IMR-90 (cell line): ENCODE results near the gene LIN37. TPM values are rescaled to one million over a fixed set of nuclear protein-coding genes. Genes with fewer than 3 reads are reported as not detected.

Source experiments
- ATAC-seq: fragments of 200-7000 bp; cut with Tn5 transposase; 2 replicates; pipeline ENCODE4 v1.9.1; 2020; ENCODE audit warnings: low read depth, mild to moderate bottlenecking, moderate library complexity
- BruUV-seq: library from RNA; stranded (reverse); fragments of 400-500 nt; replicated peaks from 2 replicates; lab custom pipeline; 2021; lab: Mats Ljungman, UMichigan
- CTCF ChIA-PET: fragments of 300-600 bp; formaldehyde crosslinking; extraction: SDS; loops from one replicate; lab custom pipeline; 2021; ENCODE audit warnings: antibody characterized with exemption; lab: Yijun Ruan, JAX
- POLR2A ChIA-PET: fragments of 300-600 bp; sonication (Branson Sonifier 250); formaldehyde crosslinking; loops from one replicate; lab custom pipeline; 2022; ENCODE audit warnings: antibody characterized with exemption; ENCODE audit not compliant: unreplicated experiment; lab: Charles Lee
- DNase-seq: peaks from one replicate; pipeline ENCODE4 v3.0.0; 2013
- H2AFZ ChIP-seq: replicated peaks from 2 replicates; pipeline ENCODE3; 2013; ENCODE audit warnings: low read length, mild to moderate bottlenecking; ENCODE audit not compliant: poor library complexity
- H2AK5ac ChIP-seq: 2 replicates; pipeline ENCODE4 v1.6.1; 2013; ENCODE audit warnings: low read depth, low read length, inconsistent platforms
- H2AK9ac ChIP-seq: replicated peaks from 2 replicates; pipeline ENCODE3; 2013; ENCODE audit warnings: mild to moderate bottlenecking, low read depth, low read length, moderate library complexity; ENCODE audit not compliant: poor library complexity
- H2BK120ac ChIP-seq: 2 replicates; pipeline ENCODE4 v1.6.1; 2013; ENCODE audit warnings: low read depth, low read length, inconsistent platforms
- H2BK15ac ChIP-seq: 3 replicates; pipeline ENCODE4 v1.6.1; 2013; ENCODE audit warnings: low read depth, low read length, inconsistent platforms
- H2BK20ac ChIP-seq: 2 replicates; pipeline ENCODE4 v1.6.1; 2013; ENCODE audit warnings: low read depth, mild to moderate bottlenecking, inconsistent platforms, low read length, moderate library complexity
- H2BK5ac ChIP-seq: 2 replicates; pipeline ENCODE4 v1.6.1; 2013; ENCODE audit warnings: mild to moderate bottlenecking, low read depth, low read length, inconsistent platforms; ENCODE audit not compliant: poor library complexity, severe bottlenecking
- H3K14ac ChIP-seq: replicated peaks from 2 replicates; pipeline ENCODE4 v1.6.1; 2013; ENCODE audit warnings: low read depth, low read length, inconsistent platforms
- H3K18ac ChIP-seq: 2 replicates; pipeline ENCODE4 v1.6.1; 2013; ENCODE audit warnings: low read depth, low read length, control low read depth
- H3K23ac ChIP-seq: 2 replicates; pipeline ENCODE4 v1.6.1; 2013; ENCODE audit warnings: low read depth, low read length, inconsistent platforms
- H3K27ac ChIP-seq: 2 replicates; pipeline ENCODE4 v1.5.1; 2013; ENCODE audit warnings: mild to moderate bottlenecking, control low read depth, low read length; ENCODE audit not compliant: insufficient read depth
- H3K27me3 ChIP-seq: 2 replicates; pipeline ENCODE4 v1.6.1; 2013; ENCODE audit warnings: low read length; ENCODE audit not compliant: control insufficient read depth, insufficient read depth
- H3K36me3 ChIP-seq: 2 replicates; pipeline ENCODE4 v1.6.1; 2013; ENCODE audit warnings: low read length, mixed read lengths; ENCODE audit not compliant: control insufficient read depth, insufficient read depth
- H3K4ac ChIP-seq: 2 replicates; pipeline ENCODE4 v1.6.1; 2013; ENCODE audit warnings: low read depth, low read length, inconsistent platforms
- H3K4me1 ChIP-seq: 2 replicates; pipeline ENCODE4 v1.6.1; 2013; ENCODE audit warnings: low read length, mixed read lengths; ENCODE audit not compliant: control insufficient read depth, insufficient read depth
- H3K4me2 ChIP-seq: 2 replicates; pipeline ENCODE4 v1.6.1; 2013; ENCODE audit warnings: low read depth, mild to moderate bottlenecking, control low read depth, low read length, moderate library complexity
- H3K4me3 ChIP-seq: 2 replicates; pipeline ENCODE4 v1.5.1; 2013; ENCODE audit warnings: low read depth, mild to moderate bottlenecking, control low read depth, low read length, moderate library complexity; ENCODE audit not compliant: insufficient read depth
- H3K56ac ChIP-seq: 2 replicates; pipeline ENCODE4 v1.6.1; 2013; ENCODE audit warnings: low read length, inconsistent platforms; ENCODE audit not compliant: insufficient read depth; ENCODE audit errors: extremely low read depth
- H3K79me1 ChIP-seq, 2 experiments: 2 replicates each; pipeline ENCODE4 v1.6.1; 2013; ENCODE audit warnings: low read length in 2 of 2, inconsistent platforms in 1 of 2, low read depth in 1 of 2
- H3K9ac ChIP-seq: 2 replicates; pipeline ENCODE4 v1.6.1; 2013; ENCODE audit warnings: low read depth, low read length, control low read depth
- H3K9me1 ChIP-seq: 2 replicates; pipeline ENCODE4 v1.6.1; 2013; ENCODE audit warnings: low read length, inconsistent platforms; ENCODE audit not compliant: insufficient read depth
- H3K9me3 ChIP-seq: 2 replicates; pipeline ENCODE4 v1.6.1; 2013; ENCODE audit warnings: low read length; ENCODE audit not compliant: control insufficient read depth, insufficient read depth
- H4K20me1 ChIP-seq: 2 replicates; pipeline ENCODE4 v1.6.1; 2013; ENCODE audit warnings: low read length, inconsistent platforms; ENCODE audit not compliant: insufficient read depth
- H4K5ac ChIP-seq: 2 replicates; pipeline ENCODE4 v1.6.1; 2013; ENCODE audit warnings: mild to moderate bottlenecking, low read depth, low read length, control low read depth
- H4K8ac ChIP-seq, 2 experiments: 2 replicates each; pipeline ENCODE4 v1.6.1; 2013; ENCODE audit warnings: low read depth in 2 of 2, low read length in 2 of 2, control low read depth in 1 of 2, inconsistent platforms in 1 of 2
- H4K91ac ChIP-seq: 2 replicates; pipeline ENCODE4 v1.6.1; 2013; ENCODE audit warnings: low read depth, low read length, inconsistent platforms; ENCODE audit not compliant: insufficient read depth
- FOS ChIP-seq: fragments of 150-350 bp; IDR thresholded peaks from 2 replicates; pipeline ENCODE4 v1.6.1; 2016; ENCODE audit warnings: low read depth, low read length
- NFE2L2 ChIP-seq: fragments of 150-350 bp; IDR thresholded peaks from 2 replicates; pipeline ENCODE4 v1.6.1; 2016; ENCODE audit warnings: low read depth, mild to moderate bottlenecking, low read length
- WGBS, 2 experiments: methylation state at CpG; one replicate each; pipeline versions ENCODE4 v1.1.5 to v1.1.7; 2013; ENCODE audit warnings: missing lambda C conversion rate in 2 of 2; ENCODE audit not compliant: insufficient read length in 1 of 2; ENCODE audit errors: extremely low coverage in 2 of 2; 5-methylcytosine and 5-hydroxymethylcytosine counted together
- dilution Hi-C: fragments of 300-500 bp; cut with HindIII; formaldehyde crosslinking; loops from one replicate; pipeline ENCODE4 v1.14.3; 2018; ENCODE audit warnings: low sequenced_read_pairs; ENCODE audit not compliant: unreplicated experiment
- in situ Hi-C: fragments of 300-500 bp; cut with MboI; formaldehyde crosslinking; loops from 3 replicates; pipeline ENCODE4 v1.14.3; 2019; ENCODE audit warnings: low sequenced_read_pairs, inconsistent platforms, mixed read lengths
- intact Hi-C: fragments of 100-400 bp; cut with micrococcal nuclease; formaldehyde crosslinking; loops from 2 replicates; pipeline ENCODE4 v1.10.0; 2022
- polyA plus RNA-seq, 3 experiments: library from polyadenylated mRNA; depleted of rRNA; stranded (reverse); fragments of >200 nt; gene quantifications; 2 replicates each; pipeline ENCODE4 v1.2.3, GENCODE V29; 2012; ENCODE audit warnings: low replicate concordance in 1 of 3
- total RNA-seq: library from RNA; depleted of rRNA; stranded (reverse); fragments of >200 nt; gene quantifications from 2 replicates; pipeline ENCODE4 v1.2.3, GENCODE V29; 2012

The LIN37 gene
- total and polyA plus RNA-seq, 2 of the 4 experiments (the other 2 are of a cell fraction) = 12.7 to 23.1 TPM

GRCh38 chr19:35729021-35729420 is 19.4 kb upstream of the LIN37 start:
- no peak overlapping the region for H3K27ac ChIP-seq
- POLR2A ChIA-PET = no interaction called here
- peaks cover 94% of the 10 kb centered on the region for H3K36me3 ChIP-seq
- H2BK5ac ChIP-seq = no peak overlapping the region
- no peak overlapping the region for H2BK20ac ChIP-seq
- no peak overlapping the region for H2AK9ac ChIP-seq
- H4K8ac ChIP-seq = no peak overlapping the region
- H3K79me1 ChIP-seq = peaks cover 4 to 11% of the 10 kb centered on the region in 2 experiments
- no peaks in the 10 kb centered on the region for H3K27me3 ChIP-seq
- no peak overlapping the region for H3K18ac ChIP-seq
- dilution Hi-C loops (no loop called here), in situ Hi-C loops (no loop called here), intact Hi-C loops (no loop called here)
- no peaks in the 10 kb centered on the region for H3K9me1 ChIP-seq
- CTCF ChIA-PET = no interaction called here
- no TSS peak for BruUV-seq
- no peak overlapping the region for H2AK5ac ChIP-seq
- no peak overlapping the region for H2BK120ac ChIP-seq
- no peak overlapping the region for H2BK15ac ChIP-seq
- ATAC-seq (no peak), DNase-seq (no peak)
- no peaks in the 10 kb centered on the region for H3K9me3 ChIP-seq
- H4K5ac ChIP-seq = no peak overlapping the region
- no peak overlapping the region for H3K56ac ChIP-seq
- no peaks in the 10 kb centered on the region for H3K4me1 ChIP-seq
- WGBS, 2 experiments = no CpG with 5 or more reads among the region's 18 CpGs
- H3K23ac ChIP-seq = no peak overlapping the region
- no peak overlapping the region for H3K4ac ChIP-seq
- no peak overlapping the region for H4K91ac ChIP-seq
- no peak overlapping the region for H2AFZ ChIP-seq
- H3K14ac ChIP-seq = no peak overlapping the region
- no peak overlapping the region for H3K4me2 ChIP-seq
- H4K20me1 ChIP-seq = peaks cover 14% of the 10 kb centered on the region
- no peak overlapping the region for H3K4me3 ChIP-seq
- H3K9ac ChIP-seq = no peak overlapping the region
- no peak for TF ChIP-seq FOS
- TF ChIP-seq NFE2L2 = no peak
